HG02938 (cell line): ENCODE data around the gene COL8A1.

Source experiments
- ATAC-seq: cut with Tn5 transposase; IDR thresholded peaks from one replicate; pipeline ENCODE4 v1.9.1; 2021; ENCODE audit warnings: mild to moderate bottlenecking, moderate library complexity; ENCODE audit not compliant: unreplicated experiment

Gene COL8A1

GRCh38 chr3:99669879-99670555 is 31.6 kb downstream of the COL8A1 start:
- no peak for ATAC-seq

DNA sequence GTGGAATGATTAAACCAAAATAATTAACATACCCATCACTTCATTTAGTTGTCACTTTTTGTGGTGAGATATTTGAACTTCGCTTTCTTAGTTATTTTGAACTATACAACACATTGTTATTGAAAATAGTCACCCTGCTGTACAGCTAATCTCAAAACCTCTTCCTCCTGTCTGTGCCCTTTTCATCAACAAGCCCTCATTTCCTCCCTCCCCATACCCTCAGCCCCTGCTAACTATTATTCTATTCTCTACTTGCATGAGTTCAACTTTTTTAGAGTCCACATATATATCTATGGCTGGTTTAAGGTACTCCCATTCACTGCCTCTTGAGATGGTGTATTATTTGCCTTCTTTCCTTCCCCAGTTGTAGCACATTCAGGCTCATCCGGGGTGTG is 32.2 kb downstream of the COL8A1 start:
- no peak for ATAC-seq

DNA sequence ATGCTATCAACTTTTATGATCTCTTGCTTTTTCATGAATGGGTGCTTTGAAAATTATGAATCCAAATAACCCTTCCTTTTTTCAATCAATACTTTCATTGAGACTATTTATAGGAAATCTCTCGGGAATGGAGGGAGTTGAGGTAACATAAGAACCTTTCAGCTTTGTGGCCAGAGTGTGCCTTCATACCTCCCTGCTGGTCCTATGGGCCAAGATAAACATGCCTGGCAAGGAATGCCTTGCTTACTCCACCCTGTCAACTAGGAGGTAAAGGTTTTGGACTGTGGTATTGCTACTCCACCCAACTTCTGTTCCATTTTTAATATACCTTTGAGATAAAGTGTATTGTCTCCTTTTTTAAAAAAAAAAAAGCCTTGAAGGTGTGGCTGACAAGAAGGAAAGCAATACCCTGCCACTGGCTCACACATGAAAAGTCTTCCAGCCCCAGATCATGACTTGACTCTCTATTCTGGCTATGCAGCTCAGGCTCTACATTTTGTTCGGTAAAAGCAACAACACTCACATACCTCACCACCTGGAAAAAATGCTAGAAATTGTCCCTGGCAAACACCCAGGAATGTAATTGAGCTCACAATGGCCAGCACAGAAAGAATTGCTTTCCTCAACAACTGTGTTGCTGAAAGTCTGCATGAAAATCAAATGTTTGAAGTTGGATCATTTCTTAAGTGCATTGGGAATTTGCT is 35.8 kb downstream of the COL8A1 start:
- ATAC-seq, result no peak

DNA sequence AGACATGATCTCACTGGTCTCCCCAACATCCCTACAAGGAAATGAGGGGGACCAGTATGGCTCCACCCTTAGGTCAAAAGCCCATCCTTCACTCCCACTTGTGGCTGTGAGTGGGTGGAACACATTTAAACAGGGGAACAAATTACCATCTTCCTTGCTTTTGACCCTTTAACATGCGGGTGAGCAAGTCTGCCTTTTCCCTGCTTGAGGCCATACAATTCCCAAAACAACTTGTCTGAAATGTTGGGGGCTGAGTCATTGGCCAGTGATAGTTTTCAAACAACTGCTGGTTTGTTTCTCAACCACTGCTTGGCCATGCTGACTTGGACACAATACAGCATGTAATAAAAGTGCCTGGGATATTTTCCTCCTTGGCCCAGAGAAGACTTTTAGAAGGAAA is 39.6 kb downstream of the COL8A1 start:
- no peak for ATAC-seq

- ATAC-seq, result no peak
Observed at GRCh38 chr3:99678896-99679295, 40.5 kb downstream of the COL8A1 start.

DNA sequence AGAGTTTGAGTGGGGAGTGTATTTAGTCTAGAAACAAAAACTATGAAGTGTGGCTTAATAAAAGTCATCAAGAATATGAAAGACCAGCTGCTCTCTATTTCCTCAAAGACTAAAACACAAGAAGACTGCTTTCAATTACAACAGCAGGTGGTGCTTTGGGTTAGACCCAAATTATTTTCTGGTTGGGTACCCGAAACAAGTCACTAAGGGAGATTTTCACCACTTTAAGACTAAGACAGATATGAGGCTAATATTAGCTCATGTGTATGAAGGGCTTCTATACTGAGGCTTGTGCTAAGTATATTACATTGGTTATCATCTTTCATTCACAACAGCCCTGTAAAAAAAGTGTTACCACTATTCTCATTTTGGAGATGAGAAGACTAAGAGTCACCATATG is 43.1 kb downstream of the COL8A1 start:
- ATAC-seq, result peak; percentile 75

DNA sequence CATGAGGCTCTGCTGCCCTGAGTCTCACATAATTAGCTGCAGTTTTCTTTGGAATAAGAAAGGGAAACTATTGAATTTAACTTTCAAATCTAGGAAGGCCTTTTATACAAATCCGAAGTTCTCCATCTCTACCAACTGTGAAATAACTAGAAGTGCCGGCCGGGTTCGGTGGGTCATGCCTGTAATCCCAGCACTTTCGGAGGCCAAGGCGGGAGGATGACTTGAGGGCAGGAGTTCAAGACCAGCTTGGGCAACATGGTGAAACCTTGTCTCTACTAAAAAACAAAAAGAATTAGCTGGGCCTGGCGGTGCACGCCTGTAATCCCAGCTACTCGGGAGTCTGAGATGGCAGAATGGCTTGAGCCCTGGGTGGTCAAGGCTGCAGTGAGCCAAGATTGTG is 43.6 kb downstream of the COL8A1 start:
- ATAC-seq, result no peak

- ATAC-seq, result no peak
Observed at GRCh38 chr3:99683465-99683864, 45.1 kb downstream of the COL8A1 start.

GRCh38 chr3:99683876-99684275 is 45.5 kb downstream of the COL8A1 start:
- no peak for ATAC-seq

- ATAC-seq, result no peak
Observed at GRCh38 chr3:99684644-99685043, 46.2 kb downstream of the COL8A1 start.

DNA sequence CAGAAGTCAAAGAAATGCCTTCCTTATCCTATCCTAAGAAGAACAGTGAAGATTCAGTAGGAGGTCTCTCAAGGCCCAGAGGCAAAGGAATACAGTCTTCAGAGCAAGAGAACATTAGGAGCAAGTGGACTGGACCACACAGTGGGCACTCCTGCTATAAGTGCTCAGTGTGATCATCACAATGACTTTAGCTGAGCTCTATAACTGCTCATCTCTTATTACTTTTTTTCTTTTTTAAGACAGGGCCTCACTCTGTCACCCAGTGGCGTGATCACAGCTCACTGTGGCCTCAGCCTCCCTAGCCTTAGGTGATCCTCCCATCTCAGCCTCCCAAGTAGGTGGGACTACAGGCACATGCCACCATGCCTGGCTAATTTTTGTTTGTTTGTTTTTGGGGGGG is 48.1 kb downstream of the COL8A1 start:
- ATAC-seq, result no peak

DNA sequence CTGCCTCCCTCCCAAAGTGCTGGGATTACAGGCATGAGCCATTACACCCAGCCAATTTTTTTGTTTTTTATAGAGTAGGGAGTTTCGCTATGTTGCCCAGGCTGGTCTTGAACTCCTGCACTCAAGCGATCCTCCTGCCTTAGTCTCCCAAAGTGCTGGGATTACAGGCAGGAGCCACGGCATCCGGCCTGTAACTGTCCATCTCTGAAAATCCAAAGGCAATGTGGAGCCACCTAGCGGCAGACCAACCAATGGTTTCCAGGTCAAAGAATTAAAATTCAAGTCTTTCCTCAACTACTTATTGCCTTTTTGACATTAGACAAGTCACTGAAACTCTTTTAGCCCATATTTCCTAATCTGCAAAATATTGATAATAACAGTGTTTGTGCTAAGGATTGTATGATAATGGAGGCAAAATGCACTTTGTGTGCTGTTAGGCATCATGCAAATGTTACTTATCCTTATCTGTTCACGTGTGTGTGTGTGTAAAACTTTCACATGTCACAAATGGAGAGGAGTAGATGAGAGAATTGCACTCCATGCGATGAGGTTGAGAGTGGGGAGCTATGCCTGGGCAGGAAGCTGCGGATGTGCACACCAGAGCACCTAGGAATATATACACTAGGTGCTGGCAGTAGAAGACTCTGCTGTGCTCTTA is 48.7 kb downstream of the COL8A1 start:
- no peak for ATAC-seq

GRCh38 chr3:99690761-99691369 is 52.5 kb downstream of the COL8A1 start:
- ATAC-seq, result no peak

- no peak for ATAC-seq
Observed at GRCh38 chr3:99693636-99694035, 55.2 kb downstream of the COL8A1 start.

- no peak for ATAC-seq
Observed at GRCh38 chr3:99696497-99696896, 58.1 kb downstream of the COL8A1 start.

DNA sequence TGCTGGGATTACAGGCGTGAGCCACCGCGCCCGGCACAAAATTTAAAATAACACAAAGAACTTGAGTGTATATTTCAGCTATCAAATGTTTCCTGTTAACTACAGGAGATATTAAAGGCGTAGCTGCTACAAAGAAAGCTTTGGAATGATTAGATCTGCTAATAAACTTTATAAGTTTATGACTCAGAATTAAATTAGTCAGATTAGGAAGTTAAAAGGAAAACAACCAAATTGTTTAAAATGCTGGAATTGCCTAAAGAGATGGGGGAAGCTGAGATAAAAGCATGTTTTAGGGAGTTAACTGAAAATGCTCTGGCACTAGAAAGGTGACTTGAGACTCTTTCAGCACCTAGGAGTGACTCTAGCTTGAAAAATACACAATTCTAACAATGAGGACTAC is 58.9 kb downstream of the COL8A1 start:
- ATAC-seq, result no peak

DNA sequence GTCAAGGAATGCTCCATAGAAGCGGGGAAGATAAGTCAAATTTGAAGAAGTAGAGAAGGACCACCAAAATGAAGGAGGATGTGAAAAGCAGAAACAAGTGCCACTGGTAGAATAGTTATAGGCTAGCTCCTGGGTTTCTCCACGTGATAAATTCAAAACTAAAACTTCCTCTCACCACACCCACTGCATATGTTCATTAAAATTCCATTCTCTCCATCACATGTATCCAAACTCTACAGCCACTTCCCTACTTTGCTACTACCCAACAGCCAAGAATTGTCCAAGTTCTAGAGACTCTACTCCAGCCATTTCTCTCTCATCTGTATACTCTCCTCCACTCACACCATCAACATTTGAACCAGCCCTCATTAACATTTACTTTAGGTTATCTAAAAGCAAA is 60.5 kb downstream of the COL8A1 start:
- ATAC-seq, result no peak

DNA sequence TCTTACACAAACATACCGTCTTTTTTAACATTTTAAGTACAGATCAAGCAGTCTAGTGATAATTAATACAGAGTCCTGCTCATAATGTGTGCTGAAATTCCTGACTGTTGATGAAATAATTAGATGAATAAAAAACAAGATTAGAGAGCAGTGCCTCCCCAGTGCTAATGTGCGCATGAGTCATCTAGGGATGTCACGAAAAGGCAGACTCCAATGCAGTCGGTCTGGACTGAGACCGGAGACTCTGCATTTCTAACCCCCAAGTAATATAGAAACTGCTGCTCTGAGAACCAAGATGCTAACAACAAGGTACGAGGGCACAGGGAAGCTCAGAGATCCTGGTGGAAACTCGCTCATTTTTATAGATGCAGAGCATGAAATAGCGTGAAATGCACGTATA is 61.4 kb downstream of the COL8A1 start:
- ATAC-seq, result no peak

GRCh38 chr3:99700631-99701268 is 62.4 kb downstream of the COL8A1 start:
- no peak for ATAC-seq

DNA sequence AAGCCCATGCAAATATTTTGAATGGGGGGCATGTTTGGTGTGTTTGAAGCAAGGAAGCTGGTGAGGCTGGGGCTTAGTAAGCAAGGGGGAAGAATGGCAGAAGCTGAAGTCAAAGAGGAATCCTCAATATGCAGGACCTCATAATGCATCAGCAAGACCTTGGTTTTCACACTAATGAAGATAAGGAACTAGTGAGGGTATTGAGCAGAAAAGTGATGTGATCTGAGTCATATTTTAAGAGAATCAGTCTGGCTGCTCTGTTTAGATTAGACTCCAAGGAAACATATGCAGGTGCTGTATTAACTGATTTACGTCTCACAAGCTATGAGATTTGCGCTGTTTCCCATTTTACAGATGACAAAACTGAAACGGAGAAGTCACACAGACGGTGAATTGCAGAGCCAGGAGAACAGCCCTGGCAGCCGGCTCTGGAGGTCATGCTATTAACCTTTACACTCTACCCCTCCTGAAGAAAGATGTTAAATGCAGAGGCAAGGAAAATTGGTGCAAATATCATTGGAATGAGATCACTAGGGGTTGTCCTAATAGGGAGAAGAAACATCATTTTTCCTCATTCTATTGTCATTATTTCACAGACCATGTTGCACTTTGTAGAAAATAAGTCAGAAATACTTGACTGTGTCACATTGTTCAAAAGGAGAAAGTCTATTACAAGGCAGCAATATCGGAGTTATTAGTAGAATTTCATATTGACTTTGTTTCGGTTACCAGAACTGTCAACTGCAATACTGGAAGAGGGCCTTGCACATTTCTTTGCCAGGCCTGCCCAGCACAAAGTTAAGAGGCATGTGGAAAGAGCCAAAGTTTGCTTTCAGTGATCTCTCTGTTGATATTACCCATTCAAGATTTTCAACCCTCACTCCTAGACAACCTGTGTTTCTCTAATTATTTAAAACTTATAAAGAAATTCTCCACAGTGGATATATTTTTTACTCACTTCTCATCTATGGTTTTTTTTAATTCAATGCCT is 64.9 kb downstream of the COL8A1 start:
- ATAC-seq, result no peak
